COLO668 (cell line): ENCODE measurements around the gene PDGFB.

ENCODE experiments used
- DNase-seq: peaks from one replicate; lab custom pipeline; 2025; ENCODE audit not compliant: unreplicated experiment; lab: John Stamatoyannopoulos, UW

The PDGFB gene

DNA sequence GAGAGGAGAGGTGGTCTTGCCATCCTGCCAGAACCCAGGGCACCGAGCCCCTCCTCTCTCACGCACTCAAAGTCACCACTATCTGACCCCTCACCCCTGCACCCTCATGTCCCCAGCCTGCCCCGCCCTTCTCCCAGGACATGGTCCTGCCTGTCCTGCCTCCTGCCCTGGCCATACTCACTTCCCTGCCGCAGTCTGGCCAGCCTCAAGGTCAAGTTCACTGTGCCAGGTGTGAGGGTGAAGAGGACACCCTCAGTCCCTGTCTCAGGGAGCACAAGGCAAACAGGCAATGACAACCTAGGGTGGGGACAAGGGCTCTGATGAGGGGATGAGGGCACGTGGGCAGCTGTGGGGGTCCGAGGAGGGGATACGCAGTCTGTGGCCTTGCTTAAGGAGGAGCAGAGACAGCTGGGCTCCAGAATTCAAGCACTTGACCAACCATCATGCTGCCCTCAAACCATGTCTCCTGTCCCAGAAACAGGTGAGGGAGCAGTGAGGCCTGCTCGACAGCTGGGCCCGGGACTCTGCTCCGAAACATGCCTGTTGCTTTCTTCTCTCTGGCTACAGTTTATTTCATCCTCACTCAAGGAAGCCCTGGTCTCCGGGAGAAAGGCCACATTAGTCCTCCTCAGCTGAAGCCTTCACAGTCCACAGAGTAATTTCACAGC, 36.6 kb downstream of the PDGFB start:
- no peak for DNase-seq

GRCh38 chr22:39207141-39208012, 37.4 kb downstream of the PDGFB start:
- peak; percentile 87 for DNase-seq

DNA sequence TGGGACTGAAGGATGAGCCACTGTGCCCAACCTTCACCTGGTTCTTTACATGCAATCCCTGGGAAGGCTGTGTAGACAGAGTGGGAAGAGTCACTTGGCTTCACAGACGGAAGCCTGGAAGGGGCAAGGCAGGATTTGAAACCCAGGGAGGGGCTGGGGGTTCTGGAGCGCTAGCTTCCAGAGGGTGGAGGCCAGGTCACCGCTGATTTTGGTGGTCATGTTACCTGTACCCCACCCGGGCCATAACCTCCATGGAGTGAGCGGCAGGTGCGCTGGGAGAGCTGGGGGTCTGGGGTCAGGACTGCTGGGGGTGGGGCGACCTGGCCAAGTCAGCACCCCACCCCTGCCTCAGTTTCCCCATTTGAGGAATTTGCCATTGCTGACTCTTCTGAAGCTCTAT, 38.3 kb downstream of the PDGFB start:
- no peak for DNase-seq

DNA sequence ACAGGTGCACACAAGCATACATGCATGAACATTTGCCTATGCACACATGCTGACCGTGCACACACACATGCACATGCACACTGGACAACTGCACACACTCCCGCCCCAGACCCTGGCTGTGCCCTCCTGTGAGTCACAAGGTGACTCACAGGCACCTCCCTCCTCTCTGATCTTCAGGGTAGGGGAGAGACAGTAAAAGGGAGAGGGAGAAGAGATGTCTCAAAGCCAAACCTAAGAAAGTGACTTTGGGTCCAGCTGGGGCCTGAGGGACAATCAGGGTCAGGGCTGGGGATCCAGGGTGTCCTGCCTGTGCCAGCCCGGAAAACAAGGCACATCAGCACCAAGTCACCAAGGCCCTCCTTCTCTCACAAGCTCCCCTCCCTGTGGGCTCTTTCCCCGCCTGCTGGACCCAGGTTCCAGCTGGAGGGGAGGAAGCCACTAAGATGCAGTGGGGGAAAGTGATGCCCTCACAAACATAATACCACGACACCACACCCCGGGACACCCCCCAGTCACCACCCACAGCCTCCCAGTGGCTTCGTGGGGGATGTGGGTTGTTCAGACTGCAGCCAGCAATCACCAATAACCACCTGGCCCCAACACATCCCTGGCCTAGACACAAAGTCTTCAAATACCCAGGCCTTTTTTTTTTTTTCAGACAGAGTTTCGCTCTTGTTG, 39.3 kb downstream of the PDGFB start:
- DNase-seq, result peak; percentile 11

- no peak for DNase-seq
These were observed 40.6 kb downstream of the PDGFB start for GRCh38 chr22:39204216-39204615.

GRCh38 chr22:39197578-39197977, 47.2 kb downstream of the PDGFB start:
- DNase-seq, result no peak

DNA sequence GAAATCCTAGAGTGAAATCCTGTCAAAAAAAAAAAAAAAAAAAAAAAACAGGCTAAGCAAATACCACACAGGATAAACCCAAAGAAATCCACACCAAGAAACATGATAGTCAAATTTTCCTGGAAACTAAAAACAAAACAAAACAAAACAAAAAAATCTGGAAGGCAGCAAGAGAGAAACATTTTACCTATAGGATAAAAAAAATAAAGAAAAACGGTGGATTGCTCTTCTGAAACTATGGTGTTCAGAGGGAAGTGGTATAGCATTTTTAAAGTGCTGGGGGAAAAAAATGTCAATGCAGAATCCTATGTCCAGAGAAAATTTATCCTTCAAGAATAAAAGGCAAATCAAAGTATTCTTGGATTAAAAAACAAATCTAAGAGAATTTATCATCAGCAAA, 50.7 kb downstream of the PDGFB start:
- no peak for DNase-seq

- DNase-seq, result no peak
These were observed 56.0 kb downstream of the PDGFB start for GRCh38 chr22:39188809-39189208.

DNA sequence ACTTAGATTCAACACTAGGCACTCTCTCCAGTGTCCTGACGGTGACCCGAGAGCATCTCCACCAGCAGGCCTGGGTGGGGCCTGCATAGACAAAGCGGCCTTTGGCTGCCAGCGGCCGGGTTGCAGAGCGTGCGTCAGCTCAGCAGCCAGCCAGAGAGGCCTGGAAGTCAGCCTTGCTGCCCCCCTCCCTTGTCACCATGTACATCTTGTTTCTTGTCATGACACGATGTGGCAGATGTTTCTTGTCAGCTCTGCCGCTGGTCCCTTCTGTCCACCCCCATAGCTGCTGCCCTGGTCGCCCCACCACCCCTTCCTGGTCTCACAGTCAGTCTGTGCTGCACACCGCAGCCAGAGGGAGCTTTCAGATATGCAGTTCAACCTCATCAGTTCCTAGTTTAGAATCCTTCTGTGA, 59.2 kb downstream of the PDGFB start:
- no peak for DNase-seq

DNA sequence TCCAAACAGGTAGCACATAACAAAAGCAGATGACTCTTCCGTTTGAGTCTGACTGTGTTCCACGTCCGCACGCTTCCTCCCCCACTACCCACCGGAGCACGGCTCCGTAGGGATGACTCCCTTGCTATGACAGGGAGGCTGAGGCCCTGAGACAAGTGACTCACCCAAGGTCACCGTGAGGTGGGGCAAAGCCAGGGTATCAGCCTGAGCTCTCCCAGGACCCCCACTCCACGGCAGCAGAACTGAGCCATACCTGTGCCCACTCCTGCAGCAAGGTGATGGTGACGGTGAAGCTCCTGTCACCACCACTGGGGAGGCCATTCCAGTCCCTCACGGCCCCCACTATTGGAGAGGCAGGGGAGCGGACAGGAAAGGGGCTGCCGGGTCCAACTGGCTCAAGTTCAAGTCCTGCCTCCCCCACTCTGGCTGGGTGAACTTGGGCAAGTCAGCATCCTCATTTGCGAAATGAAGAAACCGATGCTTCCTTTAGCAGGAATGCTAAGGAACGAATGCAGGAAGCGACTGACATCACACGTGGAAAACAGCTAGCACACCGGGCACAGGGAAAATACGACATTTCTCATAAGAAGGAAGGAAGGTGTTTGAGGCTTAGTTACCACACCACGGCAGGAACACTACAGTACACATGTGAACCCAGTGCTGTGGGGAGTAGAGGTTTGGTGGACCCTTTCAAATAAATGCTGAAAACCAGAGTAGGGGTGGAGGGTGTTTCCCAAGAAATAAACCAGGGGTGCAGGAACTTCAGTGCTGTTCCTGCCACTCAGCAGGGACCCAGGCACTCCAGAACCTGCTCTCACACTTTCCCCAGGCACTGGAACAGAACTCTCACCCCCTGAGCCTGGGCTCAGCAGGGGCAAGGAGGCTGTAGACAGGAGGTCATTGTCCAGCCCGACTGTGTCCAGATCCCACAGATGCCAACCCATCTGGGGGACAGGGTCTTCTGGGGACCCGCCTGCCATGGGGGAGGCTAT, 59.9 kb downstream of the PDGFB start:
- no peak for DNase-seq

GRCh38 chr22:39183991-39184585, 60.7 kb downstream of the PDGFB start:
- no peak for DNase-seq

DNA sequence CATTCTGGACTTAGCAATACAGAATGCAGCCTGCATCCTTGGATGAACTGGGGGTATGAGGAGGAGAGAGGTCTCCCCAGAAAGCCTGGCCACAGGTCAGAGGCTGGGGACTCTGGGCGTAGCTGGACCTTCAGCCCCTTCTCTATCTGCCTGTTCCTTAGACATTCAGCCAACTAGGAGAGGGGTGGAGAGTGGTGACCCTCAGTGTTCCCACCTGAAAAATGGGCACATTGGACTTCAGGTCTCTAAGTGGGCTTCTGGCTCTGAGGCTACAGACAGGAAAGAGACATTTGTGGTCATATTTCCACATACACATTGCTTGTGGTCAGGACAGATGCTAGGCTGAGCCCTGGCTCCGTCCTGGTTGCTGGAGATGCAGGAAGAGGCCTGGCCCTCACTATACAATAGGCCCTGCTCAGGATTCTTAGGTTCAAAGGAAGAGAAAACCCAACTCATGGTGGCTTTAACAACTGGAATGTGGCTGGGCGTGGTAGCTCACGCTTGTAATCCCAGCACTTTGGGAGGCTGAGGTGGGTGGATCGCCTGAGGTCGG, 62.2 kb downstream of the PDGFB start:
- no peak for DNase-seq

DNA sequence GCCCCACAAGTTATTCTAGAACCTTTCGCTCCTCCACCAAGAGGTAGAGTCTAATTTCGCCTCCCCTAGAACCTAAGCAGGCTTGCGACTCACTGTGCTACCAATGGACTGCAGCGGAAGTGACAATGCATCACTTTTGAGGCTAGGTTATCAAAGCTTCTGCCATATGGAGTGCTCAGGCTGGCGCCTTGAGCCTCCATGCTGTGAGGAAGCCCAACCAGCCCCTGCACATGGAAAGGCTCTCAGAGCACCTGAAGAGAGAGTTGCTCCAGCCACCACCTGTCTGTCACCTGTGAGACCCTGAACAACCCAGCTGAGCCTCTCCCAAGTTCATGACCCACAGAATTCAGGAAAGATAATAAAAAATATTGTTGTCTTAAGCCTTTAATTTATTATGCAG, 63.0 kb downstream of the PDGFB start:
- DNase-seq, result no peak

DNA sequence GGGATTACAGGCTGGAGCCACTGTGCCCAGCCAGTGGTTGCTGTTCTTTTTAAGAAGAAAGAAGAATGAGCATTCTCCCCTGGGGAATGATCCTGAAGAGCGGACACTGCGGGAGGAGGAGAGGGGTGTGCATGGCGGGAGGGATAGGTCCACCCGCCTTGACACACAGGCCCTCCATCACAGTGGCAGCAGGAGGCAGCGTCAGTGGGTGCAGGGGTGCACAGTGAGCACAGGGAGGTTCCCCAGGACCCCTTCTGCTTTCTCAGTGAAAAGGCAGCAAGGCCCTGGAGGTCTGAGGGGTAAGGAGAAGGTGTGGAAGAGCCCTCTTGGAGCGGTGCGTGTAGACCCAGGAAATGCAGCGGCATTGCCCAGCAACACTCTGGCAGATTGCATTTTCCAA, 63.4 kb downstream of the PDGFB start:
- no peak for DNase-seq

- DNase-seq, result no peak
These were observed 64.9 kb downstream of the PDGFB start for GRCh38 chr22:39179841-39180335.

DNA sequence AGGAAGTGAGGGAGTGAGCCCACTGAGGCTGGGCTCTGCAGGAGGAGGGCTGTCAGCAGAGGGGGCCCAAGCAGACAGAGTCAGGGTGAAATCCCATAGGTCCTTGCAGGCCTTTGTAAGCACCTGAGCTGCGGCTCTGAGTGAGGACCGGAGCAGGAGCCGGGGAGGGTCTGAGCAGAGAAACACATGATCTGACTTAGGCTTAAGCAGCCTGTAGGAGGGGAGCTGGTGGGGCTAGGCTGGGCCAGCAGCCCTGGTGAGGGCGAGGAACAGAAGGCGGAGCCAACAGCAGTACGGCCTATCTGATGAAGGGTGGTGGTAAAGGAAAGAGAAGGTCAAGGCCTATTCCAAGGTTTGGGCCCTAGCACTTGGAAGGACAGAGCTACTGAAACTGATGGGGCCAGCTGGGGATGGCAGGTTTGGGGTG, 65.4 kb downstream of the PDGFB start:
- DNase-seq, result no peak

GRCh38 chr22:39178206-39179111, 66.3 kb downstream of the PDGFB start:
- DNase-seq, result no peak

DNA sequence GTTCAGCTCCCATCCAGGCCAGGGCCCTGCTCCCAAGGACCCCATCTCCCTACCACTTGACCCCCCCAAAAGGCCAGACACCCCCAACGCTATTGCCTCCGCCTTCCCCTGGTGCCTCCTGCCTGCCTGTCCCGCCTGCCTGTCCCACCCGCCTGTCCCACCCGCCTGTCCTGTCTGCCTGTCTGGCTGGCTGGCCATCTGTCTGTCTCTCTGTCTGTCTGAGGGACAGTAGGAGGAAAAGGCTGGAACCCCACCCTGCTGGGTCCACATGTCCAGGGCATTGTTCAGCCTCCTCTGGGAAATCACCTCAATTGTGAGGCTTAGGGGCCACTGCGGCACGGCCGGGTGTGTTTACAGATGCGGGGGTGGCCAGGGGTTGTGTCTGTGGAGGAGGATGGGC, 67.0 kb downstream of the PDGFB start:
- DNase-seq, result no peak

DNA sequence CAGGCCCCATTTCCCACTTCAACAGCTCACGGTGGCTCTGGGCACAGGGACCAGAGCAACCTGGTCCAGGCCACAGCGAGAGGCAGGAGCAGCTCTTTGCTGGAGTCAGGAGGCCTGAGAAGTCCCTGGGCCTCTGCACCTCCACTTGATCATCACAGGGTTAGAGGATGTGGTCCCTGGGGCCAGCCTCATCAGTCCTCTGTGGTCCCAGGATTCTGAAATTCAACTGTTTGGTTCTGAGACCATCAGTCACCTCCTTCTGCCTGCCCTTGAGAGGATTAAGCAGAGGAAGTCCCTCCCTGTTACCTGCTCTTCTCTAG, 67.4 kb downstream of the PDGFB start:
- DNase-seq, result no peak
